GM19397 (cell line): ENCODE results near the gene TMEM119.

Experiments
- ATAC-seq: cut with Tn5 transposase; IDR thresholded peaks from one replicate; pipeline ENCODE4 v1.9.1; 2021; ENCODE audit warnings: mild to moderate bottlenecking, moderate library complexity; ENCODE audit not compliant: unreplicated experiment

Gene TMEM119

DNA sequence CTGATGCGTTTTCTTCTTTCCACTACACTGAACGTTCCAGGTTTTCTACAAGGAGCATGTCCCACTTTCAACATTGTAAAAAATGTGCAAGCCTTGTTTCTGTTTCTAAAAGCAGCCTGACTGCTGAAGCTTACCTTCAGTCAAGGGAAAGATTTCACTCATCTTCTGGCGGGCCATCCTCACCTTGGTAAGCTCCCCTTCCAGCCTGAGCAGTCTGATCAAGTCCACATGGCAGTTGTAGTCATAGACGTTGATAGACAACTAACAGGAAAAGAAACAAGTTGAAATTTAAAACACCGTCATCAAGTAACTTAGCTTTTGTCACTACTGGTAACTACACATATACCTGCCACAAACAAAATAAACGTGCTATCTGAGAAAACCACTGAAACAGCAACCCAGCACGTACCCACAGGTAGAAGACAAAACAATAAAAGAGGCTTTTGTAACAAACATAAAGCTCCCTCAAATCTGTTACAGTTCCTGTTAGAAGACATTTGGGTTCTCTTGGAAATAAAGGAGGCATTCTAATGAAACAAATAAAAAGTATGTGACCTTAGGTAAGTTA lies 48.8 kb downstream of the TMEM119 start:
- ATAC-seq: no peak

DNA sequence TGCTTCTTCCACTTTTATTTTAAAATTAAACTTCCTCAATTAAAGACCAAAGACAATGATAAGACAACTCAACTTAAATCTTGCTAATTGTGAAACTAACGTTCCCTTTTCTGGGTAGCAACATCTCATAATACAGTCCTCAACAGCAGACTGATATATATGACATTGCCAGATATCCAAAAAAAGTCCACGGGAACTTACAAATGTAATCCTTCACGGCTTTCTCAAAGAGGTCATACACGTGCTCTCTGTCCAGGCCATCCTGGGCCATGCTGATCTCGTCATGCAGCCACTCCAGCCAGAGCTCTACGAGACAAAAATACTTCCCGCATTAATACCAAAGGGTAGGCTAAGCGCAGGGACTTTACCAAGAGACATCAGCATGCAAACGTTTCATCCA lies 50.2 kb downstream of the TMEM119 start:
- ATAC-seq: no peak

DNA sequence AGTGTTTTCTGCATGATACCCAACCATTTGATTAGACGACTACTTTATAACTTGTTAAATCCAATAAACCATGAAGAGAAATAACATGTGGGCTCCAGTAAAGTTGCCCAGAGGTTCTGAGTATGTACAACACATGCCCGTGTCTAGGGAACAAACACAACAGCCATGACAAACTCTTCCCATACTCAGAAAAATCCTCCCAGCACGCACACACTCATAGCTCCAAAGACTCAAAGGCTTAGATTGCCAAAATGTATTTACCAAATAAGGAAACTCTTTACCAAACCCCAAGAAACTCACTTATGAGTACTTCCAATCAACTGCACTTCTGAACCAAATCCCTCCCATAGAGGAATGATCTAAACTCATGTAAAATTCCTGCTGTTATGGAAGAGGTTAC lies 54.2 kb downstream of the TMEM119 start:
- no peak for ATAC-seq

DNA sequence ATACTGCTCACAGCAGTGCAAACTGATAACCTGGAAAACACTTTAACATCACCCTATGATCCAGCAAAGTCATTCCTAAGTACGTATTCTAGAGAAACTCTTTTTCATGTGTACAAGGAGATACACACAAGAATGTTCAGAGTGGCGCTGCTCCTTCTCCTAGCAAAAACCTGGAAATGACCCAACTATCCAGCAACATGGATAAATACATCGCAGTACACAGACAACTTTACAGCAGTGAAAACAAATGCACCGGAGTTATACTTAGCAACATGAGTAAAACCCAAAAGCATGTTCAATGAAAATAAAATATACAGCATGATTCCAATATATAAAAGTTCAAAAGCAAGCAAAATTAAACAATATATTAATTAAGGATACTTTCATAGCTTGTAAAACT lies 55.6 kb downstream of the TMEM119 start:
- ATAC-seq: no peak
